HUES6 (cell line): ENCODE measurements around the gene DGCR8.

Source experiments
- H3K27ac ChIP-seq: 2 replicates; pipeline ENCODE4 v1.7.0; 2013; ENCODE audit warnings: low read depth, mild to moderate bottlenecking, low read length, inconsistent platforms
- H3K27me3 ChIP-seq: 2 replicates; pipeline ENCODE4 v1.6.1; 2013; ENCODE audit warnings: low read length; ENCODE audit not compliant: control insufficient read depth, insufficient read depth
- H3K36me3 ChIP-seq: 2 replicates; pipeline ENCODE4 v1.6.1; 2013; ENCODE audit warnings: low read length; ENCODE audit not compliant: control insufficient read depth, insufficient read depth
- H3K4me1 ChIP-seq: 2 replicates; pipeline ENCODE4 v1.6.1; 2013; ENCODE audit warnings: low read length; ENCODE audit not compliant: control insufficient read depth, insufficient read depth
- H3K4me3 ChIP-seq: 2 replicates; pipeline ENCODE4 v1.5.1; 2013; ENCODE audit warnings: low read depth, low read length
- H3K9ac ChIP-seq: one replicate; pipeline ENCODE4 v1.6.1; 2013; ENCODE audit warnings: mild to moderate bottlenecking, low read length
- H3K9me3 ChIP-seq: 2 replicates; pipeline ENCODE4 v1.6.1; 2013; ENCODE audit warnings: low read depth, low read length; ENCODE audit not compliant: control insufficient read depth, insufficient read depth

Gene DGCR8

GRCh38 chr22:20106849-20107237 lies 26.8 kb downstream of the DGCR8 start:
- Histone ChIP-seq H3K4me1 (no peaks in the 10 kb centered on the region), H3K9me3 (no peaks in the 10 kb centered on the region), H3K9ac (no peak overlapping the region), H3K27me3 (no peaks in the 10 kb centered on the region), H3K36me3 (peaks cover 97% of the 10 kb centered on the region), H3K27ac (no peak overlapping the region), H3K4me3 (no peak overlapping the region)

GRCh38 chr22:20107471-20107901 lies 27.4 kb downstream of the DGCR8 start:
- Histone ChIP-seq H3K36me3 (peaks cover 97% of the 10 kb centered on the region), H3K9ac (no peak overlapping the region), H3K4me3 (no peak overlapping the region), H3K4me1 (no peaks in the 10 kb centered on the region), H3K27me3 (no peaks in the 10 kb centered on the region), H3K27ac (no peak overlapping the region), H3K9me3 (no peaks in the 10 kb centered on the region)

GRCh38 chr22:20107951-20108756 lies 28.1 kb downstream of the DGCR8 start:
- H3K4me3 ChIP-seq: no peak overlapping the region
- H3K36me3 ChIP-seq: peaks cover 97% of the 10 kb centered on the region
- H3K4me1 ChIP-seq: no peaks in the 10 kb centered on the region
- no peaks in the 10 kb centered on the region for H3K27me3 ChIP-seq
- H3K27ac ChIP-seq: no peak overlapping the region
- H3K9ac ChIP-seq: no peak overlapping the region
- no peaks in the 10 kb centered on the region for H3K9me3 ChIP-seq

GRCh38 chr22:20108757-20109230 lies 28.8 kb downstream of the DGCR8 start:
- Histone ChIP-seq H3K27me3 (no peaks in the 10 kb centered on the region), H3K4me3 (no peak overlapping the region), H3K27ac (no peak overlapping the region), H3K9ac (no peak overlapping the region), H3K36me3 (peaks cover 96% of the 10 kb centered on the region), H3K4me1 (no peaks in the 10 kb centered on the region), H3K9me3 (no peaks in the 10 kb centered on the region)

GRCh38 chr22:20109411-20110358 lies 29.6 kb downstream of the DGCR8 start:
- H3K9ac ChIP-seq: no peak overlapping the region
- H3K27me3 ChIP-seq: no peaks in the 10 kb centered on the region
- no peaks in the 10 kb centered on the region for H3K9me3 ChIP-seq
- peaks cover 97% of the 10 kb centered on the region for H3K36me3 ChIP-seq
- H3K4me3 ChIP-seq: no peak overlapping the region
- H3K27ac ChIP-seq: no peak overlapping the region
- H3K4me1 ChIP-seq: no peaks in the 10 kb centered on the region

GRCh38 chr22:20110359-20110985 lies 30.4 kb downstream of the DGCR8 start:
- H3K9ac ChIP-seq: no peak overlapping the region
- no peak overlapping the region for H3K4me3 ChIP-seq
- H3K27ac ChIP-seq: no peak overlapping the region
- peaks cover 97% of the 10 kb centered on the region for H3K36me3 ChIP-seq
- no peaks in the 10 kb centered on the region for H3K9me3 ChIP-seq
- no peaks in the 10 kb centered on the region for H3K27me3 ChIP-seq
- no peaks in the 10 kb centered on the region; the same call in 1 of the 2 replicates for H3K4me1 ChIP-seq

GRCh38 chr22:20111045-20111688 lies 31.1 kb downstream of the DGCR8 start:
- Histone ChIP-seq H3K27ac (no peak overlapping the region), H3K9ac (no peak overlapping the region)

GRCh38 chr22:20111689-20112622 lies 31.9 kb downstream of the DGCR8 start:
- Histone ChIP-seq H3K36me3 (peaks cover 89% of the 10 kb centered on the region), H3K4me1 (no peaks in the 10 kb centered on the region; the same call in 1 of the 2 replicates), H3K27me3 (no peaks in the 10 kb centered on the region), H3K9ac (no peak overlapping the region), H3K9me3 (no peaks in the 10 kb centered on the region), H3K27ac (no peak overlapping the region), H3K4me3 (no peak overlapping the region)

More at GRCh38 chr22:20111045-20111688, 31.1 kb downstream of the DGCR8 start:
- Histone ChIP-seq H3K4me1 (no peaks in the 10 kb centered on the region; the same call in 1 of the 2 replicates), H3K27me3 (no peaks in the 10 kb centered on the region), H3K4me3 (no peak overlapping the region), H3K36me3 (peaks cover 96% of the 10 kb centered on the region), H3K9me3 (no peaks in the 10 kb centered on the region)

- Histone ChIP-seq H3K4me3 (no peak overlapping the region), H3K9ac (no peak overlapping the region), H3K27me3 (no peaks in the 10 kb centered on the region), H3K4me1 (no peaks in the 10 kb centered on the region; the same call in 1 of the 2 replicates), H3K9me3 (no peaks in the 10 kb centered on the region), H3K27ac (no peak overlapping the region), H3K36me3 (peaks cover 79% of the 10 kb centered on the region)
Observed at GRCh38 chr22:20112623-20113511, 32.8 kb downstream of the DGCR8 start.
